Cerebellar nuclear complex (tissue), 1 donor: ENCODE results near the gene IFFO2.

Source experiments
- DNase-seq, 2 experiments: peaks; one replicate each; lab custom pipeline; 2025; lab: John Stamatoyannopoulos, UW

IFFO2 gene

DNA sequence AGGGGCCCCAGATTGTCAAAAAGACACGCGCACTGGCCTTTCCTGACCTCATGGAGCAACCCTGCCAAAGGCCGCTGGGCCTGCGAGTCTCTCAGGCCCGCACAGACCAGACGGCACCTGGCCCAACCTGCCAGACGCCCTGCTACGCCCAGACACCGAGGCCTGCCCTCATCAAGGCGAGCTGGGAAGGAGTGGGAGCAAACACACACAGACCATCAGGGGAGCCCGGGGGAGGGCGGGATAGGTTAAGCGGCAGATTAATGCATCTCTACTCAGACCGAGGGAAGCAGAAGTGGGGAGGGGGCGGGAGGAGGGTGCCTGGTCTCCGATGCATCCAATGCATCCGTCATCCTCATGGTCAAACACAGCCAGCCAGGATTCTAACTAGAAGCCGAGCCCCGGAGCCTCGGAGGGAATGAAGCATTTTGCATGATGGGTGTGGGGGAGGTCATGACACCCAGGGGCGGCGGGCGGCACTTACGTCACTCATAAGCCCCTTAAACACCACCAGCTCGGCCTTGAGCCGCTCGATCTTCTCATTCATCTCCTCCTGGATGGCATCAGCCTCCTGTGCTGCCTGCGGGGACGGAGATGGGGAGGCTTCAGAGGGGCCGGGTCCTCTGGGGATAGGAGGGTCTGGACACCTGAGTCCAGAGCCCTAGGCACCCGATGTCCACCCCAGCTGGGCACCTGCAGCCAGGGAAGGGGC is 37.1 kb downstream of the IFFO2 start:
- no peak for DNase-seq

DNA sequence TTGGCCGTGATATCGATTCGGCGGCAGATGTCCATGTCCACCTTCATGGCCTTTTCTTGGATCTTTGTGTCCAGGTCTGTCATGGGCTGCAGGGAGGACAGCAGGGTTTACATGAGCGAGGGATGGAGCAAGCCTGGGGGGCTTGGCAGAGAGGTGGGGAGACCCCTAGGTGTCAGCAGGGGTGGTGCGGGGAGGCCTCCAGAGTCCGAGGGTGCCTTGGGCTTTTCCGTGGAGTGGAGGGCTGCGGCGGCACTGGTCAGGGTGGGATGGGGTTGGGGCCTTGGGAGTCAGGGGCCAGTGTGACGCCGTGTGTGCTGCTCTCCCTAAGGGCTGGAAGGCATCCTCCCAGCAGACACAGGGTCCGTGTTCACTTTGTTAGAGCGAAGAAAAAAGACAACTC is 38.1 kb downstream of the IFFO2 start:
- DNase-seq, result no peak

DNA sequence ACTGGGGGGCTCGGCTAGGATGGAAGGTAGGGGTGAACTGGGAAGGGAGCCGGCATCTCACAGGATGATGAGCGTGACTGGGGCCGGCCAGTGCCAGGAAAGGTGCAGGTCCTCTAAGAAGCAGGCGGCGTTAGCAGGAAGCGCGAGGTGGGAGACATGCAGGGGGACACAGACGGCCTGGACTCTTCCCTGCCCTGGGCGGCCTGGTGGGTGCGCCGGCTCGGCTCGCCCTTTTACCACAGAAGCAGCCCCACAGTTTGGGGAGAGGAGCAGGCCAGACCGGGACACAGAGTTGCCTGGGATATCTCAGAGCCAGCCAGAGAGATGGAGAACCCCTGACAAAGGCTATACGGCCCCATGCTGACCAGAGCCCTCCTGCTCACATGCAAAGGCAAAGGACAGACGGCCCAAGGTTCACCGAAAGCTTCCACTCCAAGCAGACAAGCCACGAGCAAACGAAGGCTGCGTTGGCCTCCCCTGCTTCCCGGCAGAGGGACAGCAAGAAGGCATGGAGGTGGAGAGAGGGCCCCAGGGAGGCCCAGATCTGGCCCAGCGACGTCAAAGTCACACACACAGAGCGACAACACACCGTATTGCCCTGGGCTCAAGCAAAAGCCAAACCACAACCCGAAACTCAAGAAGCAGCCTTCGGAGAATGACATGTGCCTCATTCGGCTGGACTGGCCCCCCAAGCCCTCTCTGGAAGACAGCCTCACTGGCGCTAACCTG is 39.2 kb downstream of the IFFO2 start:
- DNase-seq, result no peak

DNA sequence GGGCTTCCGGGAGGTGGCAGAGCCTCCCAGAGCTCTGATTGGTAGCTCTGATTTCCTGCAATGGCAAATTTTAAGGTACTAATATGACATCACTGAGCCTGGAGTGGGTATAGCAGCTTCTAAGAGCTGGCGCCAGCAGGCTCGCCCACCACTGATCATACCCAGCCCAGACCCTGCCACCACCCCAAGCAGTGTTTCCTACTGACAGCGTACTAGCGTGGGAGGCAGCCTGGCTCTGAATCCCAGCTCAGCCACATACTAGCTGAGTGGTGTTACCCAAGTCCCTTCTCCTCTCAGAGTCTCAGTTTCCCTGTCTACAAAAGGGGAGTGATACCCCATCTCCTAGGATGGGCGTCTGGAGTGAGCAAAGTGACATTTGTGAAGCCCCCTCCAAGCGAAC is 41.1 kb downstream of the IFFO2 start:
- no peak for DNase-seq

DNA sequence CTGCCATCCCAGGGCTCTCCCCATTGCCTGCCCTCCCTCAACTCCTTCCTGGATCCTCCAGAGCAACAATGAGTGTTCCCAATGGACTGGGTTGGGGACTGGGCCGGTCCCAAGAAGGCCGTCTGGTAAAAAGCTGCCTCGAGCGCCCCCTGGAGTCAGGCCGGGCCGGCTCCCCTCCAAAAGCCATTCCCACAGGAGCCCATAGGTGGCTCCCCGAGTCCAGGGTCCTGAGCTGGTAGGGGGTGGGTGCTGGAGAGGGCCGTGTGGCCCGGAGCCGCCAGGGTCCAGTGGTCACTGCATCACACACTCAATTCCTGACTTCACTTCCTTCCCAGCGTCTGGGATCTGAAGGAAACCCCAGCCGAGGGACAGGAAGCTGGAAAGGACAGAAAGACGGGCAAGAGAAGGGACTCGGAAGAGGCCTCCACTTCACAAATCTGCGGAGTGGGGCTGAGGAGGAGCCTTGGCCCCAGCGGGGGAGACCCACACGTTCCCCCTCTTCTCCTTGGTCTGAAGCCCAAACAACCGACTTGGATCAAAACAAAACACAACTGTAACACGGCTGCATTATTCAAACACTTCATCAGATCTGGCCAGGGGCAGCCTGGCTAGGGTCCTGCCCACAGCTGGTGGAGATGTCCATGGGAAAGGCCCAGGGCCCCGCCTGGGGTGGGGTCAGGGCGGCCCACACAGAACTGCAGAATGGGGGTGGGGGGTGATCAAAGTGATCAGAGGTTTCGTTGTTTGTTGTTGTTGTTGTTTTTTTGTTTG is 43.2 kb downstream of the IFFO2 start:
- no peak for DNase-seq

DNA sequence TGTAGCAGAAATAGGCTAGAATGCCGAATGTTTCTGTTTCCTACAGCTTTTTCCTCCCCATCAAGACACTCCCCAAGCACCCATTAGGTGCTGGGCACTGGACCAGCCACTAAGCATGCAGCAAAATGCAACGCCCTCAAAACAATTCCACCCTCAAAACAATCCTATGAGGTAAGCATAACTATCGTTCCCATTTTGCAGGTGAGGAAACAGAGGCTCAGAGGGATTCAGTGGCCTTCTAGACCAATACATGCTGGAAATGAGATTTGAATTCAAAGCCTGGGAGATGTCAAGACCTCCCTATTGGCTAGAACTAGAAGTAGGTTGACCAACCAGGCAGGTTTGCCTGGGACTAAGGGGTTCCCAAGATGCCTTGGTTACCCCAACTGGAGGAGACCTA is 43.9 kb downstream of the IFFO2 start:
- DNase-seq, result no peak

DNA sequence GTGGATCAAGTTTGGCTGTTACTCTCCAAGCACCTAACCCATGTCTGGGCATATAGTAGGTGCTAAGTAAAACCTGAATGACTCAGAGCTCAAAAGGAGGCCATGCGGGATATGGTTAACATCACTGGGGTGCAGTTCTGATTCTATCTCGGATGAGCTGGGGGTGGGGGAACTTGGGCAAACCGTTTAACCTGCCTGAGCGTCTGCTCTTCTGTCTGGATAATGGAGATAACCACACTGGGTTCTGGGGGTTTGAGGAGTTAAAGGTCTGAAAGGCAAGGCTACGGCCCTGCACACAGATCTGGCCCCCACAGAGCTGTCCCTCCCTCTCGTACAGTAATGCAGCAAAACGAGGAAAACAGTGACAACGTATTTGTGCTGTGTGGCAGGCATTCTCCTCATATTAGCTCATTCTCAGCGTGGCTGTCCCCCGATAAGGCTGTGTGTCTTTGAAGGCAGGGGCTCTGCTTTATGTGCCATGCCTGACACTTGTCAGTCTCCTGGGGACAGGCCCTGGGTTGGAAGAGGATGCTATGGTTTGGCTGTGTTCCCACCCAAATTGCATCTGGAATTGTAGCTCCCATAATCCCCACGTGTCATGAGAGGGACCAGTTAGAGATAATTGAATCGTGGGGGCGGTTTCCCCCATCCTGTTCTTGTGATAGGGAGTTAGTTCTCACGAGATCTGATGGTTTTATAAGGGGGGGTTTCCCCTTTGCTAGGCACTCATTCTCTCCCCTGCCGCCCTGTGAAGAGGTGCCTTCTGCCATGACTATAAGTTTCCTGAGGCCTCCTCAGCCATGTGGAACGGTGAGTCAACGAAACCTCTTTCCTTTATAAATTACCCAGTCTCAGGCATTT is 47.3 kb downstream of the IFFO2 start:
- DNase-seq, result no peak

DNA sequence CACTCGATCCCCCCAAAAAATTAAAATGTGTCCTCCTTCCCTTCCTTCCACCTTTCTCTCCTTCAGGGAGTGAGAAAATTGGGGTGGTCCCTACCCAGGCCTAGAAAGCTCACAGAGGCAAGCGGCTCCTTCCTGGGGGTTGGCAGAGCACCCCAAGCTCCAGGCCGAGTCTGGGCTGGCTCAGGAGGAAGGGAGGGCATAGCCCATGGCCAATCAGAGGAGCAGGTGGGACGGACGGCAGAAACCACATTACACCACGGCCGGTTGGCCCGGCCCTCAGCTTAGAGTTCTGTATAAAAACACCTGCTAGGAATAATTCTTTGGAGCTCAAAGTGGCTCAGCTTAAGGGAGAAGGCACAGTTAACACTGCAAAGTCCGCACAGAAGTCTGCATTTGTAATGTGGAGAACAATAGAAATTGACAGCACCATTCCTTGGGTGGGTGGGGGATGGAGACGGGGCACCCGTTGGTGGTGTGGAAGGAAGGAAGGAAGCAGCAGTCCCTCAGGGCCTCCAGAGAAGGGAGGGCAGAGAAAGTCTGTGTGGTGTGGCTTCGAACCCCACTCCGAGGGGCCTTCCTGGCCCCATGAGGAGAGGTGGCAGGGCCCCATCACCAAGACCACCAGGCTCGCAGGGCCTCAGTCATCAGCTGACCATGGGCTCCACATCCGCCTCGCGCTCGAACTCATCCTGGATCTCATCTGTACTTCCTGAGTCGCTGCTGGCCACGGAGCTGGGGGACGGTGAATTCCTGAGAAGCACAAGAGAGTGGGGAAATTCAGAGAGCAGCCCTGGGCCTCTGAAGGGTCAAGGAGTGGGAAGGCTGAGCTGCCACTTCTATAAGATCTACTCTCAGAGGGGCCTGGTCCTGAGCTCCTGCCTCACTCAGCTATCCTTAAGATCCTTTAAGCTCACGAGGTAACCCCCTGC is 48.3 kb downstream of the IFFO2 start:
- DNase-seq, result no peak

DNA sequence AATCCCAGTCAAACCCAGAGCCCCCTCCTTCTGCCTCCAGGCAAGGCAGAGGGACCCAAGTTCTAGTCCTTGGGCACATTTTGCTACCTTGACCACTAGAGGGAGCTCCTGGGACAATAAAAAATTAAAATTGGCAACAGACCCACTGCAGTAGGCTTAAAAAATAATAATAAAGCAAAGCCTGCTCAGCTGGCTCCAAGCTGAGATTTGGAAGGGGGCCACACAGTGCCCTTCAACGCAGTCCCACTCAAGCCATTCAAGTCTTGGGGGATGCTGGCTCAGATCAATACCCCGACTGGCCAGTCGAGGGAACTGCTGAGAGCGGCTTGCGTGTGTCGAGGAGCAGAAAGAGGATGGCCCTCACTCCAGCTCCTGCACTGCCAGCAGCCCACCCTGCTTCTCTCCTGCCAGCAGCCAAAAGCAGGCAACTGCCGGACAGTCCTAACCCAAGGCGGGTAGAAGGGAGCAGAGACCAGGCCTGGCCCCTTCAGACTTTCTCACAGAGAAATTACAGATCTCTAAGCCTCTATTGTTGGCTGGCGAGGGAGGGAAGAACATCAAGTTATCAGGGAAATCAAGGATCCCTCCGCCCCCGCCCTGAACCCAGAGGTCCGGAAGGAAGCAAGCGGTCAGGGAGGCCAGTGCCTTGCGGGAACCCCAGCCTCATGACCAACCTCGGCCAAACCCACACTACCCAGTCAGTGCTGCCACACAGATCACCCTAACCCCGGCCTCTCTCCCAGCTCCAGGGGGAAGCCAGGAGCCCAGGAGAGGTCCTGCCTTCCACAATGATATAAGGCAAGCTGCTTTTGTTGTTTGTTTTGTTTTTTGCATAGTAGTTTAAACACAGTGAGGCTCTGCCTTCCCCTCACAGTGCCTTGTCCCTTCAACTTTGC is 49.2 kb downstream of the IFFO2 start:
- peak; percentile 26 to 59 for DNase-seq

DNA sequence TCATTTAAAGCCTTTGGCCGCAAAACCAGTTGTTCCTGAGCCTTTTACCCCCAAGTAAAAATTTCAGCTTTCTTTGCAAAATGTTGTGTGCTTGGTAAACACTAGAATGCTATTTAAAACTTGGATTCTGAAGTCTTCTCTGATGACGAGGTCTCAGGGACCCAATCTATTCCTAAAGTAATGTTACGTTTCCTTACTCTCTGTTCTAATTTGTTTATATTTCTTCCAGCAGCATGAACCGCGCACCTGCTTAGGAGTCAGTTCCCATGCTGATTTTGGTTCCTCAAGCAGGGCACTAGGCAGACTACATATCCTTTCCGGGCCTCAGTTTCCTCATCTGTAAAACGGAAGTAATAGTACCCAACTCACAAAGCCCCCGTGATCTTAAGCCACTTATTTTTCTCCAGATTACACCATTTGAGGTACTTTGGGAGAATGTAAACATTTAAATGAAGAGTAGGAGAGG is 53.2 kb downstream of the IFFO2 start:
- no peak for DNase-seq

DNA sequence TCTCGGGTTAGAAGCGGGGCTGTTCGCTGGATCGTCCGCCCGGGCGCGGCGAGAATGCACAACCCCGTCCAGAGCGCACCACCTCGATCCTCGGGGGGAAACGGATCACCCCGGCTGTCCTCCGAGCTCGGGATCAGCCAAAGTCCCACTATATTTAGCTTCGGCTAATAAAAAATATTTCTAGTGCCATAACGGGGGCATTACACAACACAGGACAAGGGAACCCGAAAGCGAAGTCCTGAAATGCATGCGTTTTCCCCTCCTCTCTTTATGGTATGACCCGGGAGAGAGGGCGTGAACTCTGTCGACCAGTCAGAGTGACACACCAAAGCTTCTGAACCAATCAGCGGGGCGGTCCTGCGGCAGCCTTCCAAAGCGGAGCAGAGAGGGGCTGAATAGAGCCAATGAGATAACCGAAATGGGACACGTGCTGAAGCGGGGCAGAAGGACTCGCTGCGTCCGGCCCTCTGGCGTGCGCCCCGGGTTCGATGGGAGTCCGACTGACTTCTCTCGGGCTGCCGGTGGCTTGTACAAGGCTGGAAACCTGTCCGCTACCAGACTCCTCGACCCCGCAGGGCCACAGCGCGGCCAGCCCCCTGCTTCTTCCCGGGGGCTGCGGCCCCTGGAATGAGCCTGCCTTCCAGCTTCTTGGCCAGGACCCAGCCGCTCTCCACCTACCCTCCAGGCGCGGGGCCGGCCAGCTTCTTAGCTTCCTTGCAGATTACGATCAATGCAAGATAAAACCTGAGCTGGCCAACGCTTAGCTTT is 53.8 kb downstream of the IFFO2 start, which contains the start of gene ALDH4A1:
ALDH4A1 (minus strand) TSS at position 33 of the 768 bp plus-strand sequence; CDS start at position 1, 32 bp downstream.
- DNase-seq, result peak; percentile 96 to 98

DNA sequence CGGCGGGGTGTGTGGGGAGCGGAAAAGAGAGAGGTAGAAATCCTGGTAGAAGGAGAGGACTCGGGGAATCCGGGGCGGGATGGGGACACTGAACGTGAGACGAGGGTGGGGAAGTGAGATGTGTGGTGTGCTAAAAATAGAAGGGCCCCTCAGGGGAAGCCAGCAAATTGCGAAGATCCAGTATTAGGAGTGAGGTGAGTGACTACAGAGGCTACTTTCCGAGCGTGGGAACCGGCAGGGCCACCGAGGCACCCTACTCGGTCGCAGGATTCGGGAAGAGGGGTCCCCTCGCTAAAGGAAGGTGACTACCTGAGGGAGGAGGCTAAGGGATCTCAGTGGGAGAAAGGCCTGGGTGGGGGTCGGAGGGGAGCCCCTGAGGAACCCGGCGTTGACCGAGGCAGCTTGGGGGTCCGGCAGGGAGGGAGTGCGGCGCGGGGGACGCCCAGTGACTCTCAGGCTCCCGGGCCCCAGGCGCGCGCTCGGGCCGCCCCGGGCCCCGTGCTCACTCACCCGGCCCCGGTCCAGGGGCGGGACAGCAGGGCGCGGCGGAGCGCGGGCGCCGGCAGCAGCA is 54.4 kb downstream of the IFFO2 start:
- DNase-seq, result no peak

DNA sequence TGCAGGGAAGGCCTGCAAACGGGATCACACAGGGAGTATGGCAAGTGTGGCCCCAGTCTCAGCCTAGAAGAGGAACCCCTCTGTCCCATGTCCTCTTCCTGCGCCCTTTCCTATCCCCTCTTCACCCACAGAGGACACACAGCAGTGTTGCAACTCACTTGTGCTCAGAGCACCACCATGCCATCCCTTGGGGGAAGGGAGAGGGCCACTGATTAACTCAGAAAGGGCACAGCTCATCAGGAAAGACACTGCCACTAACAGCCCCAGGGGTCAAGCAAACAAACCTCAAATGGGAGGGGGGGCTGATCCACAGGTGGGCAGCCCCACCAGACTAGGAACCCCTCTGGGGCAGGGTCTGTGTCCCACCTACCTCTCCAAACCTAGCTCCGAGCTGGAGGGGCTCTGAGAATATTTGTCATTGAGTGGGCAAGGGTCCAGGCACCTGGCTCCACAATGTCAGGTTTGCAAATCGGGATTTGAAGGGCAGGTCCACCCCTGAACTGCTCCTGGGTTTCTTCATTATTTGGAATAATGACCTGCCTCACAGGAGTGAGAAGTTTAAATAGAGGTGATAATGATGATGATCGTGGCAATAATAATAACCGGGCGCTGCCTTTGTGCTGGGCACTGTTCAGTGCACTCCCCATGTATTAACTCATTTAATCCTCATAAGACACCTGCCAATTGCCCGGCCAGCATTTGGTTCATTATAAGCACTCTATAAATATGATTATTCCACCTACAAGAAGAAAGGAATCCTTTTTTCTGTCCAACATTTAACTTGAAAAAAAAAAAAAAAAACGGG is 55.1 kb downstream of the IFFO2 start:
- DNase-seq, result no peak

DNA sequence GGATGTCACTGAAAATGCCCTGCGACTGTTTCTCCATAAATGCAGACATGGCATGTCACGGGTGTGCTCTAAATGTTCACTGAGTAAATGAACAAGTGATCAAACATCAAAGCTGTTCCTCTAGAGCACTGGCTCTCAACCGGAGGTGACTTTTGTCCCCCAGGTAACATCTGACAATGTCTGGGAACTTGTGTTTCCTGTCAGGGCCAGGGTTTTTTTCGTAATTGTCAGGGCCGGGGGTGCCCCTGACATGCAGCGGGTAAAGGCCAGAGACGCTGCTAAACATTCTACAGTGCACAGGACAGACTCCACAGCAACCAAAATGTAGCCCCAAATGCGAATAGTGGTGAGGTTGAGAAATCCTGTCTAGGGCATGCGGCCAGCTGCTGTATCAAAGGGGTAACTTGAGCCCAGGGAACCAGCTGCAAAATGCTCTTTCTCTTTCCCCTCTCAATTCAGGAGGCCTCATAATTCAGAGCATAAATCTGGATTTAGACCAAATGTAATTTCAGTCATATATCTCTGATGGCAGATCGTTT is 56.1 kb downstream of the IFFO2 start:
- no peak for DNase-seq

DNA sequence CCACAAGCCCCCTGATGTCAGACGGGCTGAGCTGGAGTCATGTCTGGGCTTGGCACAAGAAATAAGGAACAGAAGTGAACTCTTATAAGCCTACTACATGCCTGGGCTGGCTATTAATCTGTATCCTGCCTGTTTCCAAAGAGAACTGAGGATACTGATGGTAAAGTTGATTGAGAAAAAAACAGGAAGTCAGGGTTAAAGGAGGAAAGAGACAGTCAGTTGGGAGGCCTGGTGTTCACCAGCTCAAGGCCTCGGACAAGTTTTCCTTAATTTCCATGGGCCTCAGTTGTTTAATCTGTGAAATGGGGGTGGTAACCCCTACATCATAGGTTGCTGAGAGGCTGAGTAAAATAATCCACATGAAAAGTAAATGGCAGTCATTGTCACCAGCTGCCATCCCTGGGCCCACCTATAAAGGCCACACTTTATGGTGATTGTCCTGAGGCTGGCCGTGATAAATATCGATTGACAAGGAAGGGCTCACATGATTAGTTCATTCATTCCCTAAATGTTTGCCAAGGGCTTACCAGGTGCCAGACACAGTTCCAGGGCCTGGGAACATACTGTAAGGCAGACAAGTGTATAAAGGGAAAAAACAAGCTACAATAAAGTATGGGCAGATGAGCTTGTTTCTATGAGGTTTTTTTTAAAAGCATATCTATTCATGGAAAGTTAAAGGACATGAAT is 57.0 kb downstream of the IFFO2 start:
- DNase-seq, result no peak

DNA sequence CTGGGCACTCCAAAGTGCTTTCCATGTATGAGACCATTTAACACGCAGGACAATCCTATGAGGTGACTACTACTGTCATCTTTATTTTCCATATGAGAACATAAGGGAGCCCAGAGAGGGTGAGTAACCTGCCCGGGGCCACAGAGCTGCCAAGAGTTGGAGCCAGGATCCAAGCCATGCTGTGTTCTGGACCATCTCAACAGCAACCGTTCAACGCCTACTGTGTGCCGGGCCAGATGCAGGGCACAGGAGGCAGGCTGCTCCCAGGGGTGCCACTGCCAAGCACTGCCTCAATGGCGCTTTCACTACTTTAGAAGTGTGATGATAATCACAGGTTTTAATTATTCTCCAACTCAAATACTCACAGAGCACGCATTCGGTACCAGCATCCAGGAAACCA is 57.9 kb downstream of the IFFO2 start:
- no peak for DNase-seq

DNA sequence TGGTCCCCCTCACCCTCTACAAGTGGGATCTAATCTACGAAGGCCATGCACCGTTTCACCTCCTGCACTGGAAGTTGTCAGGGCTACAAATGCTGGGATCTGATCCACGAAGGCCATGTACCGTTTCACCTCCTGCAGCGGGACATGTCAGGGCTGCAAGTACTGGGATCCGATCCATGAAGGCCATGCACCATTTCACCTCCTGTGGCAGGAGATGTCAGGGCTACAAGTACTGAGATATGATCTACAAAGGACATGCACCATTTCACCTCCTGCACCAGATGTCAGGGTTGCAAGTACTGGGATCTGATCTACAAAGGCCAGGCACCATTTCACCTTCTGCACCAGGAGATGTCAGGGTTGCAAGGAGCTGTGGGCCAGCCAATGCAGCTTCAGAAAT is 61.2 kb downstream of the IFFO2 start:
- no peak for DNase-seq
